Activated naive CD4-positive, alpha-beta T cell treated with anti-CD3 and anti-CD28 coated beads, Interleukin-2, amount 50 U/mL, for 72 hours (primary cell): ENCODE data around the gene ANKRD13D. TPM values are rescaled to one million over a fixed set of nuclear protein-coding genes. Genes with fewer than 3 reads are reported as not detected.

ENCODE experiments used
- ATAC-seq, 2 donors: fragments of 150-1000 bp; cut with Tn5 transposase; 2 replicates each; pipeline ENCODE4 v1.10.0; 2021; ENCODE audit warnings: mild to moderate bottlenecking in 2 of 2, moderate library complexity in 2 of 2
- DNase-seq, 2 donors: peaks; one replicate each; pipeline ENCODE4 v3.0.0; 2021 to 2022; ENCODE audit warnings: low spot score in 2 of 2
- H3K27ac Mint-ChIP-seq, 2 donors: one replicate each; pipeline ENCODE4 v1.8.0; 2022; ENCODE audit warnings: mild to moderate bottlenecking in 2 of 2, mixed read lengths in 2 of 2
- H3K36me3 Mint-ChIP-seq, 2 donors: one replicate each; pipeline ENCODE4 v1.8.0; 2022; ENCODE audit warnings: mixed read lengths in 2 of 2
- H3K9me3 Mint-ChIP-seq, 2 donors: one replicate each; pipeline ENCODE4 v1.8.0; 2022; ENCODE audit warnings: mixed read lengths in 2 of 2
- total RNA-seq, 2 donors: library from RNA; stranded (reverse); gene quantifications; one replicate each; pipeline ENCODE4 v1.2.3, GENCODE V29; 2022

The ANKRD13D gene
- total RNA-seq, 2 donors from 2014 or later = 76.0 to 213 TPM

DNA sequence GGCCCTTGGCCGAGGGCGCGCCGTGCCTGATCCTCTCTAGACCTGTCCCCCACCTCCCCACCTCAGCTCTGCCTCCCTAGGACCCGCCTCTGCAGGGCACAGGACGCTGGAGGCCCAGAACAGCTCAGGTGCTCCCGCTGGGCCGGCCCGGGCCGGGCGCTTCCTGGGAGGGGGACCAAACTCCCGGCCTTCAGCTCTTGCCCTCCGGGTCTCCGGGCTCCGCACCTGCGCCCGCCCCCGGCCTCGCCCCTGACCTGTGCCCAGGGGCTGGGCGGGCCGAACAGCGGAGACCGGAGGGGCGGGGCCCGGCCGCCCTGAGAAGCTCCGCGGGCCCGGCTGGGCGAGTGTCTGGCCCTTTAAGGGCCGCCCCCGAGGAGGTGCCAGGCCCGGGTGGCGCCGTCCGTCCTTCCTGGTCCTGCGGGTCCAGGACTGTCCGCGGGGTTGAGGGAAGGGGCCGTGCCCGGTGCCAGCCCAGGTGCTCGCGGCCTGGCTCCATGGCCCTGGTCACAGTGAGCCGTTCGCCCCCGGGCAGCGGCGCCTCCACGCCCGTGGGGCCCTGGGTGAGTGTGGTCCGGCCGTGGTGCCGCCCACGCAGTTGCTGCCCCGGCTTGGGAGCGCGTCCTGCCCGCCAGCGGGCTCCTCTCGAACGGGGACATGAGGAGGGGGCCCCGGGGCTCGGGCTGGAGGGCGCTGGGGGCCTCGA lies 14.2 kb downstream of the ANKRD13D start, which contains the start of gene SSH3:
Gene SSH3, plus strand, starts transcription at position 399 of the 703 bp plus-strand sequence. Its CDS starts 96 bp downstream, at position 495.
- DNase-seq = peak; percentile 58 to 72

DNA sequence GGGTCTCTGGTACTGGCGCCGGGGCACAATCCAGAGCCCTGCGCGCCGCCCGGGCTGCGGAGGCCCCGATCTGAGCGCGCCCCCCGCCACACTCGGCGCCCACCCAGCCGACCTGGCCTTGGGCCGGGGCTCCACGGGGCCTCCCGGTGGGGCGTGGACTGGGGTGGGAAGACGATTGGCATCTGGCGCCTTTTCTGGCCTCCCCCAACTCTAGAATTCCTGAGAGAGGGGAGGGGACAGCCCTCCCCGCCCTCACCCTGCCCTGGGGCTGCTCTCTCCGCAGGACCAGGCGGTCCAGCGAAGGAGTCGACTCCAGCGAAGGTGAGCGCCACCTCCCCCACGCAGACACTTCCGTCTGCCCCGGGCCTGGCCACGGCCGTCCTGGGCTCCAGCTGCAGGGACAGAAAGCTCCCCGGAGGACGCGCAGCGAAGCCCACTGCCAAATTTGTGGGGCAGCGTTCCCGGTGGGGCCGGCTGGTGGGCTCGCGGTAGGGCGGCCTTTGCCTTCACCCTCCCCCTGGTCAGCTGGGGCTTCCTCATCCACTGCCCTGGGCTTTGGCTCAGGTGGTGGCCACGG lies 14.8 kb downstream of the ANKRD13D start:
- Mint-ChIP-seq H3K27ac (no peak overlapping the region), H3K36me3 (no peaks in the 10 kb centered on the region), H3K9me3 (no peaks in the 10 kb centered on the region)
- DNase-seq (peak in 1 of 2 donors; percentile 57), ATAC-seq (peak; percentile 20 to 36)

More for the DNA sequence above, 14.2 kb downstream of the ANKRD13D start, which contains the start of gene SSH3:
- peaks cover 0 to 5% of the 10 kb centered on the region in 2 donors for H3K36me3 Mint-ChIP-seq
- peak; percentile 72 to 82 for ATAC-seq
- H3K27ac Mint-ChIP-seq = peak within 1 kb of the TSS in 1 of 2 donors; percentile 53
- no peaks in the 10 kb centered on the region for H3K9me3 Mint-ChIP-seq

DNA sequence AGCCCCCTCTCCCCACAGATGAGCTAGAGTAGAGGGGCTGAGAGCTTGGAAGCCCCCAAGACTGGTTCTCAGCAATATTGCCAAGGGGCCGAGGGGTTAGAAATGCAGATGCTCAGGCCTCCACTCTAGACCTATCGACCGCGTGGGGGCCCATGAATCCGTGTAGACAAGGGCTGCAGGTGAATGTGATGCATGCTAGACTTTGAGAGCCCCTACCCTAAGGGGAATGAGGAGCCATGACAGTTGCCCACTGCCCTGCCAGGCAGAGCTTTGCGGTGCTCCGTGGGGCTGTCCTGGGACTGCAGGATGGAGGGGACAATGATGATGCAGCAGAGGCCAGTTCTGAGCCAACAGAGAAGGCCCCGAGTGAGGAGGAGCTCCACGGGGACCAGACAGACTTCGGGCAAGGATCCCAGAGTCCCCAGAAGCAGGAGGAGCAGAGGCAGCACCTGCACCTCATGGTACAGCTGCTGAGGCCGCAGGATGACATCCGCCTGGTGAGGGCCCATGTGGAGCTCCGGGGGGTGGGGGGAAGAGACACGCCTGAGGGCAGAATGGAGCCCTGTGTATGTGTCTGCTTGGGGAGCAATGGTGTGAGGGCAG lies 15.5 kb downstream of the ANKRD13D start:
- H3K9me3 Mint-ChIP-seq = no peaks in the 10 kb centered on the region
- DNase-seq = peak in 1 of 2 donors; percentile 41
- no peak for ATAC-seq
- H3K27ac Mint-ChIP-seq = no peak overlapping the region
- no peaks in the 10 kb centered on the region for H3K36me3 Mint-ChIP-seq

DNA sequence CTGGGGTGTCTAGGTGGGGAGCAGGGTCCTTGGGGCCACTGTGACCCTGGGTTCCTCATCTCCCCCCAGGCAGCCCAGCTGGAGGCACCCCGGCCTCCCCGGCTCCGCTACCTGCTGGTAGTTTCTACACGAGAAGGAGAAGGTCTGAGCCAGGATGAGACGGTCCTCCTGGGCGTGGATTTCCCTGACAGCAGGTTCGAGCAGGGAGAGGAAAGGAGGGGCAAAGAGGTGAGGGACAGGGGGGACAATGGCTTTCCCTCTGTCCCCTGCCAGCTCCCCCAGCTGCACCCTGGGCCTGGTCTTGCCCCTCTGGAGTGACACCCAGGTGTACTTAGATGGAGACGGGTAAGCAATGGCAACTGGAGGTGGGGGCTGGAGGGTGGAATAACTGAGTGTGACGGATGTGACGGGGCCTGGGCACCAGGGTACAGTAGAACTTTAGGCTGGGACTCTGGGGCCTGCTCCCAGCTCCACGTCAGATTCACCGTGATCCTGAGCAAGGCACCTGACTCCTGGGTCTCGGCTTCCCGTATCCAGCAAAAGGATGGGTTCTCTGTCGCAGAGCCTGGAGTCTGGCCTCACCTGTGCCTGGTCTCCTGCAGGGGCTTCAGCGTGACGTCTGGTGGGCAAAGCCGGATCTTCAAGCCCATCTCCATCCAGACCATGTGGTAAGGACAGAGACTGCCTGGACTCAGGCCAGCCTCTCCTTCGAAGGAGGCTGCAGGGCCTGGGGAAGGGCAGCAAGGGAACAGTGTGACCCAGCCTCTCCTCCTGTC lies 17.9 kb downstream of the ANKRD13D start:
- Mint-ChIP-seq H3K36me3 (no peaks in the 10 kb centered on the region), H3K9me3 (no peaks in the 10 kb centered on the region), H3K27ac (no peak overlapping the region)
- no peak for ATAC-seq
- DNase-seq = peak in 1 of 2 donors; percentile 44

DNA sequence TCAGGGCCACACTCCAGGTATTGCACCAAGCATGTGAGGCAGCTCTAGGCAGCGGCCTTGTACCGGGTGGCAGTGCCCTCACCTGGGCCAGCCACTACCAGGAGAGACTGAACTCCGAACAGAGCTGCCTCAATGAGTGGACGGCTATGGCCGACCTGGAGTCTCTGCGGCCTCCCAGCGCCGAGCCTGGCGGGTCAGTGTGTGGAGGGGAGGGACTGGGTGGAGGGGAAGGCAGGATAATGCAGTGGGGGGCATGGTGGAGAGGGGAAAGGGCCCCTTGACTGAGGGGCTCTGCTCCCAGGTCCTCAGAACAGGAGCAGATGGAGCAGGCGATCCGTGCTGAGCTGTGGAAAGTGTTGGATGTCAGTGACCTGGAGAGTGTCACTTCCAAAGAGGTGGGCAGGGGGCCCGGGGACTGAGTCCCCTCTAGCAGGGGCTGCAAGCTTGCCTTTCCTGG lies 18.5 kb downstream of the ANKRD13D start:
- H3K9me3 Mint-ChIP-seq = no peaks in the 10 kb centered on the region
- H3K27ac Mint-ChIP-seq = no peak overlapping the region
- ATAC-seq (no peak), DNase-seq (peak in 1 of 2 donors; percentile 53)
- H3K36me3 Mint-ChIP-seq = no peaks in the 10 kb centered on the region

DNA sequence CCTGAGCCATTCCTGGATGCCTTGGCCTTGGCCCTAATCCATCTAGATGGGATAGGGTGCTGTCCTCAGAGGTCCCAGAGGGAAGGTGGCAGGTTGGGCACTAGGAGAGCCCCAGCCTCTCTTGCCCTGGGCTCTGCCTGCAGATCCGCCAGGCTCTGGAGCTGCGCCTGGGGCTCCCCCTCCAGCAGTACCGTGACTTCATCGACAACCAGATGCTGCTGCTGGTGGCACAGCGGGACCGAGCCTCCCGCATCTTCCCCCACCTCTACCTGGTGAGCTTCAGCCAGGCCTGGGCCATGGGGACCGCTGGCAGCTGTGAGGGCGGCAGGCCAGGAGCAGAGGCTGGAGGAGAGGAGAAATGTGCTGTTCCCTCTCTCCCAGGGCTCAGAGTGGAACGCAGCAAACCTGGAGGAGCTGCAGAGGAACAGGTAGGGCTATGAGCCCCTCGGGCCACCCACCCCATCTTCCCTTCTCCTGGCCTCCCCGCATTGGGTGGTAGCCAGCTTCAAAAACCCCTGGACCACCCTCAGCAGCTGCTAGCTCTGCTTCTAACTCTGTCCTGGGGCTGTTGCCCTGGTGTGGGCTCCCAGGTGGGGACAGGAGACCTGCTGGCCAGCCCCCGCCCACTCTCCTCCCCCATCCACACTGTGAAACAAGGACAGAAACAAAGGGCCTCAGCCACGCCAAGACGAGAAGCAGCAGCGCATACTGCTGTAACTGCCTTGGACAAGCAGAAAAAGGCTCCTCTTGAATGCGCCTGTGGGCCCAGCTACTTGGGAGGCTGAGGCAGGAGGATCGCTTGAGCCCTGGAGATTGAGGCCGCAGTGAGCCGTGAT lies 19.1 kb downstream of the ANKRD13D start:
- Mint-ChIP-seq H3K9me3 (no peaks in the 10 kb centered on the region), H3K36me3 (no peaks in the 10 kb centered on the region), H3K27ac (no peak overlapping the region)
- DNase-seq (peak in 1 of 2 donors; percentile 54), ATAC-seq (no peak)

DNA sequence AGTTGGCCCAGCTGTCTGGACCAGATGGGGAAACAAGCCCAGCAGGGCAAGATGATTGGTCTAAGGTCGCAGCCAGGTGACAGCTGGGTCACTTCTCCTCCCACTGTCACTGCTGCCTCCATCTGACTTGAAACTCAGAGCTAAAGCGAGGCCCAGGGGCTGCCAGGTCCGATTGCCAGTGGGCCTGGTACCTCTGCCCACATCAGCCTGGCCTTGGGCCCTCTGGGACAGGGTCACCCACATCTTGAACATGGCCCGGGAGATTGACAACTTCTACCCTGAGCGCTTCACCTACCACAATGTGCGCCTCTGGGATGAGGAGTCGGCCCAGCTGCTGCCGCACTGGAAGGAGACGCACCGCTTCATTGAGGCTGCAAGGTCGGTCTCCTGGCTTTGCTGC lies 20.1 kb downstream of the ANKRD13D start:
- Mint-ChIP-seq H3K9me3 (no peaks in the 10 kb centered on the region), H3K36me3 (no peaks in the 10 kb centered on the region), H3K27ac (peak overlapping the region in 1 of 2 donors; percentile 43)
- no peak for ATAC-seq
- peak in 1 of 2 donors; percentile 48 for DNase-seq

DNA sequence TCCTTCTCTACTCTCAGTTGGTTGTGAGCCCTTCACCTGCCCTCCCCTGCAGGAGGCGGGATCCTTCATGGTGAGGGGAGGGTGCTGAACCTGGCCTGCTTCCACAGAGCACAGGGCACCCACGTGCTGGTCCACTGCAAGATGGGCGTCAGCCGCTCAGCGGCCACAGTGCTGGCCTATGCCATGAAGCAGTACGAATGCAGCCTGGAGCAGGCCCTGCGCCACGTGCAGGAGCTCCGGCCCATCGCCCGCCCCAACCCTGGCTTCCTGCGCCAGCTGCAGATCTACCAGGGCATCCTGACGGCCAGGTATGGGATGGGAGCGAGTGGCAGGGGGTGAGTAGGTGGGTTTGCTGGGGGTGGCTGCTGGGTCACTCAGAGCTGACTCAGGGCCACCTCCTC lies 20.6 kb downstream of the ANKRD13D start:
- Mint-ChIP-seq H3K27ac (peak overlapping the region in 1 of 2 donors; percentile 43), H3K9me3 (no peaks in the 10 kb centered on the region), H3K36me3 (no peaks in the 10 kb centered on the region)
- ATAC-seq (no peak), DNase-seq (peak in 1 of 2 donors; percentile 53)

DNA sequence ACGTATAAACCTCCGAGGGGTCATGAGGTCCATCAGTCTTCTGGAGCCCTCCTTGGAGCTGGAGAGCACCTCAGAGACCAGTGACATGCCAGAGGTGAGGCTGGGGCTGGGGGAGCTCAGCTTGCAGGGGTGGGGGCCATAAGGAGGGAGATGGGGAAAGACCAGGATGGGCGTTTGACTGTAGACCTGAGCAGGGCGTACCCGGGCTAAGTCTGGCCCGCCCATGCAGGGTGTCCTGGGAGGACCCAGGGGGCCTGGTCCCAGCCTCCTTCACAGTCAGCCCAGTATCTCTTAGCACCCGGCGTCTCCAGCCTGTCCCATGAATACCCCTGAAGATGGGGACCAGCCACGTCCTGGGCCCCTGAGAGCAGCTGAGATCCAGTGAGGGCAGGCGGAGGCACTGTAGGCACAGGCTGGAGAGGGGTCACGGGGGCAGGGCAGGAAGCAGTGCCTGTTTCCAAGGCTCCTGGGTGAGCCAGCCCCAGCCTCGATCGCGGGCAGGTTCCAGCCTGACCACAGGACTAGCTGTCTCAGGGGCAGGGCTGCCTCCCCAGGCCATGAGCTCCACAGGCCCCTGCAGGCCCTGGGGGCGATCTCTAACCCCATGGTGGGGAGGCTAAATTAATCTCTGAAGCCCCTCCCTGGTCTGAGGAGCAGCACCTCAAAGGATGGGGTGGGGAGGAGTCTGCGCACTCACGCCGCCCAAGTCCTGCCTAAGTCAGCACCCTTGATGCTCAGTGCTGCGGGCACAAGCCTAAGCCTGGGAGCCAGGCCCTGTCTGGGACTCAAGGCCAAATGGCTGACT lies 21.3 kb downstream of the ANKRD13D start:
- no peak for ATAC-seq
- Mint-ChIP-seq H3K36me3 (no peaks in the 10 kb centered on the region), H3K9me3 (no peaks in the 10 kb centered on the region), H3K27ac (no peak overlapping the region)
- DNase-seq = peak in 1 of 2 donors; percentile 54

DNA sequence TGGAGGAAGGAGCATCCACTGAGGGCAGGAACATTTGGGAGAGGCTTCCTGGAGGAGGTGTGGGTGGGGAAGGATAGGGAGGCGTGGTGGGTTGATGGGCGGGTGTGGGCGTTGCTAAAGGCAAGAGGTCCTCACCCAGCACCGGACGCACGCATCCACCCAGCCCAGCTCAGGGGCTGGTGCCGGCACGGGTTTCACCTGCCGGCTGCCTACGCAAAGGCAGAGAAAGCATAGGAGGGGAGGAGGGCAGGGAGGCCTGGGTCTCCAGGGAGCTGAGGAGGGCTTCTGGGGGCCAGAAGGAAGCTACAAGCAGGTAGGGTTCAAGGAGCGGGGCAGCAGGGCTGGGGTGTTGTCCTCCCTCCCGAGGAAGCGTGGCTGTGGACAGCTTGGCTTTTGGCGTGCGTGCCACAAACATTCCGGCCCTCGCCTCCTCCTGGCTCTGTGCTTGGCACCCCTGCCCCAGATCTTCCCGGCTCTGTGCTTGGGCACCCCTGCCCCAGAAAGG lies 22.0 kb downstream of the ANKRD13D start:
- Mint-ChIP-seq H3K36me3 (no peaks in the 10 kb centered on the region), H3K27ac (peak overlapping the region in 1 of 2 donors; percentile 82), H3K9me3 (no peaks in the 10 kb centered on the region)
- DNase-seq = peak in 1 of 2 donors; percentile 52
- no peak for ATAC-seq

DNA sequence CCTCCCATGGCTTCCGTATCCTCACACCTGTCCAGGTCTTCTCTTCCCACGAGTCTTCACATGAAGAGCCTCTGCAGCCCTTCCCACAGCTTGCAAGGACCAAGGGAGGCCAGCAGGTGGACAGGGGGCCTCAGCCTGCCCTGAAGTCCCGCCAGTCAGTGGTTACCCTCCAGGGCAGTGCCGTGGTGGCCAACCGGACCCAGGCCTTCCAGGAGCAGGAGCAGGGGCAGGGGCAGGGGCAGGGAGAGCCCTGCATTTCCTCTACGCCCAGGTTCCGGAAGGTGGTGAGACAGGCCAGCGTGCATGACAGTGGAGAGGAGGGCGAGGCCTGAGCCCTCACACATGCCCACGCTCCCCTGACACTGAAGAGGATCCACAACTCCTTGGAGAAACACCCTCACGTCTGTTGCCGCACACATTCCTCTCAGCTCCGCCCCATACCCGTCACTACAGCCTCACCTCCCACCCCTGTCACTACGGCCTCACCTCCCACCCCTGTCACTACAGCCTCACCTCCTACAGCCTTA lies 22.5 kb downstream of the ANKRD13D start:
- ATAC-seq (peak; percentile 27 to 33), DNase-seq (peak in 1 of 2 donors; percentile 53)
- no peaks in the 10 kb centered on the region for H3K36me3 Mint-ChIP-seq
- peak overlapping the region in 1 of 2 donors; percentile 82 for H3K27ac Mint-ChIP-seq
- H3K9me3 Mint-ChIP-seq = no peaks in the 10 kb centered on the region

DNA sequence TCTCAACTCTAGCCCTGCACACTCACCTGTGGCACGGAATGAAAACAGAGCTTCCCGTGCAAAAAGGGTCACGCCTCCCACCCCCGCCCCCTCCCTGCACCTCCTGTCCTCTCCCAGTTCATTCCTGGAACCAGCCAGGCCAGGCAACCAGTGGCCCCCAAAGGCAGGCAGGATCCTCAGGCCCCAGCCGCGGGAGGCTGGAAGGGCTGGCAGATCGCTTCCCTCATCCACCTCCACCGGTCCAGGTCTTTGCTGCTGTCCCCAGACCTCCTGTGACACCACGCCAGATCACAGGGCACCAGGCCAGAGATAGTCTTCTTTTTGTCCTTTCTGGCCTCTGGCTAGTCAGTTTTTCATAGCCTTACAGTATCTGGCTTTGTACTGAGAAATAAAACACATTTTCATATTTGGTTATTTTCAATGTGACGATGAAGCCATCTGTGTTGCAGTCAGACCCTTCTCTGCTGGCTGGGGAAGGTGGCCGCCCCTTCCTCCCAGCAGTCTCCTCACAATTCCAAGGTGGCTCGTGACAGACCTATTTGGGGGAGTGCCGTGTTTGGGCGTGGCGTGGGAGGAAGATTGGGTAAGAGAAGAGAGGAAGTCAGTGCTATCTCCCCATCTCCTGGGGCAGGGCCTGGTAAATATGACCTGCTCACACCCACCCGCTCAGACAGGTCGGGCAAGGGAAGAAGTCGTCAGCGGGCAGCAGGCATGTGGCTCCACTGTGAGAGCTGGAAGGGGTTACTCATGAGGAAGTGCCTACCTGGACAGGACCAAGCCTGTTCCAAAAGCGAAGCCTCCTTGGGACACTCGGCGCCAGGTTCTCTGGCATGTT lies 23.3 kb downstream of the ANKRD13D start:
- DNase-seq (peak in 1 of 2 donors; percentile 64), ATAC-seq (peak in 1 of 2 donors; percentile 30)
- H3K36me3 Mint-ChIP-seq = no peaks in the 10 kb centered on the region
- peak overlapping the region in 1 of 2 donors; percentile 82 for H3K27ac Mint-ChIP-seq
- no peaks in the 10 kb centered on the region for H3K9me3 Mint-ChIP-seq

DNA sequence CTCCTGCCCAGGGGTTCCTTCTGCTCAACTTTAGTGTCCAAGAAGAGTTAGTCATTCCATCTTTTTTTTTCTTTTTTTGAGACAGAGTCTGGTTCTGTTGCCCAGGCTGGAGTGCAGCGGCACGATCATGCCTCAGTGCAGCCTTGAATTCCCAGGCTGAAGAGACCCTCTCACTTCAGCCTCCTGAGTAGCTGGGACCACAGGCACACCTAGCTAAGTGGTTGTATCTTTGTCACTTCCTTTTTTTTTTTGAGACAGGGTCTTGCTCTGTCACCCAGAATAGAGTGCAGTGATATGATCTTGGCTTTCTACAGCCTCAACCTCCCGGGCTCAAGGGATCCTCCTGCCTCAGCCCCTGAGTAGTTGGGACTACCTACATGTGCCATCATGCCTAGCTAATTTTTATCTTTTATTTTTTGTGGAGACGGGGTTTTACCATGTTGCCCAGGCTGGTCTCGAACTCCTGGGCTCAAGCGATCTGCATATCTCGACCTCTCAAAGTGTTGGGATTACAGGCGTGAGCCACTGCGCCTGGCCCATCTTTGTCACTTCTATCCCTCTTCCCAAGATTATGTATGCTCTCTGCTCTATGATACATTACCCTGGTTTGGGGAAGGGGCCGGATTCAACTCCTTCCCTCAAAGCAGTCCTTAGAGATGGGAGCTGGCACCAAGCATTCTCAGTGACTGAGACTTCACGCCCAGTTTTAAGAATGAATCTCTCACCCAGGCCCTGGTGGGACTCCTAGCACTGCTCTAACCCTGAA lies 24.2 kb downstream of the ANKRD13D start:
- DNase-seq (peak in 1 of 2 donors; percentile 35), ATAC-seq (no peak)
- H3K9me3 Mint-ChIP-seq = no peaks in the 10 kb centered on the region
- H3K36me3 Mint-ChIP-seq = peaks cover 0 to 5% of the 10 kb centered on the region in 2 donors
- H3K27ac Mint-ChIP-seq = peak overlapping the region; percentile 8 to 82
